Uterine smooth muscle cell (primary cell): ENCODE data around the gene SOX12. TPM values are rescaled to one million over a fixed set of nuclear protein-coding genes. Genes with fewer than 3 reads are reported as not detected.

ENCODE experiments used
- total RNA-seq: library from RNA; depleted of rRNA; stranded (reverse); fragments of >200 nt; gene quantifications from 2 replicates; pipeline ENCODE4 v1.2.3, GENCODE V29; 2014

SOX12 gene
- total RNA-seq = 5.8 and 9.9 TPM in 2 replicates

GRCh38 chr20:325045-325888 is at the start of gene SOX12:
SOX12 (plus strand) TSS chr20:325552; CDS start chr20:325925, 373 bp downstream.

DNA sequence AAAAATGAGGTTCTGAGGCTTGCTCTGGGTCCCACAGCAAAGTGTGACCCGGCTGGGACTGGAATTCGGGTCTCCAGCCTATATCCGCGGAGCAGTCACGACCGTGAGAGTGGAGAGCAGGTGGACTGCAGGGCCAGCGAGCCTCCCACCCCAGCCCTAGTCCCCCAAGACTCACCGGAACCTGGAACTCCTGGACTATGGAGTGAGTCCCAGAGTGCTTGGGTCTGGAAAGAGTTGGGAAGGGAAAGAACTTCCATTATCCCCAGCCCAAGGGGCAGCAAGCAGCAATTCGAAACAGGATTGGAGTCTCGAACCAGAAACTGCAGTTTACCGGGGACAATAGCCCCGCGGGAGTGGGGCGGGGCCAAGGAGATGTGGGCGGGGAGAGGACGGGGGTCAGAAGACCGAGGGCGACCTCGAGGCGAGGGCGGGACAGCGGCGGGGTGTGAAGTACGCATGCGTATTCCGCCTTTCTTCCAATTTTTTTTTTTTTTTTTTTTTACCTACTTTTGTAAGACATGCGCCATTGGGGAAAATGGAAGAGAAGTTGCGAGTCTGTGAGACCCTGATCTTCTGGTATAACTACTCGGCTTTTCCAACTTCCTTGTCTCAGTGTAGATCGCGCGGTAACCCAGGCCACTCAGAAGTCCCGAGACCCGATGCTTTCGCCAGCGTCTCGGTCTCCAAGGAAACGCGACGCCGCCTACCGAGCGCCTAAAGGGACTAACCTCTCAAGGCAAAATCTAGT is 35.1 kb upstream of the SOX12 start, which contains the start of gene C20orf96:
TSS of gene C20orf96 (minus strand) at position 667 of the 748 bp plus-strand sequence. CDS start at position 527, 140 bp downstream.

DNA sequence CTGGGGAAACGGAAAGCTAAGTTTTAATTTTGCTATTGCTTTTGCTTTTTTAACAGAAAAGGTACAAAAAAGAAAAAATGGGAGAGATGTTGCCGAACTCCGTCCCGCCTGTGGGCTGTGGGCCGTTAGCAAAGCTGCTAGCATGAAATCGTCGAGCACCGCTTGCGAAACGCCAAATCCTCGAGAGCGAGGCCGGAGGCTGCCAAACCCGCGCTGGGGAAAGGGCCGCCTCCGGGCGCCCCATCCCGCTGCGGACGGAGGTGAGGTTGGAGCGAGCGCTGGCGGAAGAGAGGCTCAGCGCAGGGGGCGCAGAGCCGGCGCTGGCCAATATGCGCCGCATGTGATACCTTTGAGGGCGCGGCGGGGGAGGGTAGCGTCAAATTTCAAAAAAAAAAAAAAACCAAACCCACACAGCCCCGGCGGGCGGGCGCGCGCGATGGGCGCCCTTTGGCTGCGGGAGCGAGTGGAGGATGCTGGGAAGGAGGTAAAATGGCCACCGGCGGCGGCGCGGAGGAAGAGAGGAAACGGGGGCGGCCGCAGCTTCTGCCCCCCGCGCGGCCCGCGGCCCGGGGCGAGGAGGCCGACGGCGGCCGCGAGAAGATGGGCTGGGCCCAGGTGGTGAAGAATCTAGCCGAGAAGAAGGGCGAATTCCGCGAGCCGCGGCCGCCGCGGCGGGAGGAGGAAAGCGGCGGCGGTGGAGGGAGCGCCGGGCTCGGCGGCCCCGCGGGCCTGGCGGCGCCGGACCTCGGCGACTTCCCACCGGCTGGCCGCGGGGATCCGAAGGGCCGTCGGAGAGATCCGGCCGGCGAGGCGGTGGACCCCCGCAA is 28.0 kb upstream of the SOX12 start, which contains the start of gene ZCCHC3:
TSS of gene ZCCHC3 (plus strand) at position 473 of the 827 bp plus-strand sequence. CDS start at position 490, 17 bp downstream.

DNA sequence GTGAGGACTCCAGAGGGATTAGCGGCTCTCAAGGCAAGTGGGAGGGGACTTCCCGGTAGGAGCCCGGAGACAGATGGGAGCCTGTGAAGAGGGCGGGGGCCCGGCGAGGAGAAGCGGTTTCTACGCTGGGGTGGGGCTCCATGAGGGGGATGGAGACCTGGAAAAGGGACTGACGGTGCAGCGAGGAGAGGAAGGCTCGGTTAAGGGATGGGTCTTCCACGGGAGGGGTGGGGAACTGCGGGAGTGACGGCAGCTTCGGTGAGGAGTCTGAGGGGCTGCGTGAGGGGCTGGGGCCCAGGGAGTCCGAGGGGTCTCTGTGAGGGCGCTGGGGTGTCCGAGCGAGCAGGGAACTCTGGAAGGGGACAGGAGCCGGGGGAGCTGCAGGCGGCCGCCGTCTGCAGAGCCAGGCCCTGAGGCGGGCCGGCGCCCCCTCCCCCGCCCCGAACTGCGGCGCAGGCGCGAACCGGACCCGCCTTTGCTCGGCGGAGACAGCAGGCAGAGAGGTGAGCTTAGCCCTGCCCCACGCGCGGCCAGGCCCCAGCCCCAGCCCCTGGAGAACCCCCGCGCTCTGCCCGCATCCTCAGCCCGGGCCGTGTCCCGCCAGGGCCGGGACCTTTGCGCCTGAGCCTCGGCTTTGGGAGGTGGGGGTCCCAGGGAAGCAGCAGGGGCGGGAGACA is 21.4 kb downstream of the SOX12 start, which contains the start of gene NRSN2:
TSS of gene NRSN2 (plus strand) at position 472 of the 677 bp plus-strand sequence. CDS start 2,533 bp downstream, outside the sequence.

Other genes with a start within 250 kb of the SOX12 start
- gene DEFB125, start 237.9 kb upstream of the SOX12 start, total RNA-seq = not detected in 2 replicates
- gene DEFB126, start 183.0 kb upstream of the SOX12 start, total RNA-seq = not detected in 2 replicates
- gene DEFB127, start 168.1 kb upstream of the SOX12 start, total RNA-seq = not detected in 2 replicates
- not detected in 2 replicates for gene DEFB128, start 135.8 kb upstream of the SOX12 start, total RNA-seq
- gene DEFB129, start 98.3 kb upstream of the SOX12 start, total RNA-seq = not detected in 2 replicates
- not detected in 2 replicates for gene DEFB132, start 67.8 kb upstream of the SOX12 start, total RNA-seq
- gene C20orf96, start 34.8 kb upstream of the SOX12 start, total RNA-seq = 3.1 and 4.4 TPM in 2 replicates
- 13.9 and 14.1 TPM in 2 replicates for gene ZCCHC3, start 28.0 kb upstream of the SOX12 start, total RNA-seq
- gene NRSN2, start 21.6 kb downstream of the SOX12 start, total RNA-seq = 35.2 and 44.0 TPM in 2 replicates
- gene TRIB3, start 55.2 kb downstream of the SOX12 start, total RNA-seq = 152 and 266 TPM in 2 replicates
- gene RBCK1, start 82.7 kb downstream of the SOX12 start, total RNA-seq = 75.1 and 114 TPM in 2 replicates
- 36.1 and 51.9 TPM in 2 replicates for gene TBC1D20, start 137.0 kb downstream of the SOX12 start, total RNA-seq
- gene CSNK2A1, start 218.2 kb downstream of the SOX12 start, total RNA-seq = 157 and 188 TPM in 2 replicates